Peyer's patch (tissue), 4 donors: ENCODE results near the gene TBXAS1.

Experiments used
- POLR2A ChIP-seq, 2 donors: fragments of 450-650 bp; IDR thresholded peaks; one replicate each; pipeline ENCODE4 v1.5.1; 2017; ENCODE audit warnings: antibody characterized with exemption in 2 of 2, mild to moderate bottlenecking in 2 of 2, moderate library complexity in 2 of 2
- TF ChIP-seq, protein P1 (sequence below), 6 experiments: fragments of 450-650 bp in 4 of 6; fragments of 200-600 bp in 2 of 6; sonication (generic) in 1 of 6; IDR thresholded peaks; one replicate each; pipeline ENCODE4 v1.5.1; 2017 to 2019; ENCODE audit warnings: antibody characterized with exemption in 6 of 6, mild to moderate bottlenecking in 3 of 6, moderate library complexity in 1 of 6

DNA sequence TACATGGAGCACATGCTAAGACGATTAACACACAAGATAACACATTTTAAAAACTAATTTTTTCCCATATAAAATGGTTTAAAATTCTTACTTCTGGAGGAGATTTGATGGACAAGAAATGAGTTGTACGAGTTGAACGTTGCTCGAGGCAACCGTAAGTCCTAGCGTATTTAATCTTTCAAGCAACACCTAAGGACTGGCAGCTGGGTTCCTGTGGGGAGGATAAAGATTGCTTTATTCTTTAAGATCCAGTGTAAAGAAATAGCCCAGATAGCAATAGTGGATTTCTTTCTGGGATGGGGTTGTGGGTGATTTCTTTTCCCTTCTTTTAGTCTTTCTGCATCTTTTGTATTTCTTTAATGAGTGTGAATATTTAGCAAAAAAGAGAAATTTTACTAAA lies 9.8 kb downstream of the TBXAS1 start:
- TF ChIP-seq, protein P1, sequence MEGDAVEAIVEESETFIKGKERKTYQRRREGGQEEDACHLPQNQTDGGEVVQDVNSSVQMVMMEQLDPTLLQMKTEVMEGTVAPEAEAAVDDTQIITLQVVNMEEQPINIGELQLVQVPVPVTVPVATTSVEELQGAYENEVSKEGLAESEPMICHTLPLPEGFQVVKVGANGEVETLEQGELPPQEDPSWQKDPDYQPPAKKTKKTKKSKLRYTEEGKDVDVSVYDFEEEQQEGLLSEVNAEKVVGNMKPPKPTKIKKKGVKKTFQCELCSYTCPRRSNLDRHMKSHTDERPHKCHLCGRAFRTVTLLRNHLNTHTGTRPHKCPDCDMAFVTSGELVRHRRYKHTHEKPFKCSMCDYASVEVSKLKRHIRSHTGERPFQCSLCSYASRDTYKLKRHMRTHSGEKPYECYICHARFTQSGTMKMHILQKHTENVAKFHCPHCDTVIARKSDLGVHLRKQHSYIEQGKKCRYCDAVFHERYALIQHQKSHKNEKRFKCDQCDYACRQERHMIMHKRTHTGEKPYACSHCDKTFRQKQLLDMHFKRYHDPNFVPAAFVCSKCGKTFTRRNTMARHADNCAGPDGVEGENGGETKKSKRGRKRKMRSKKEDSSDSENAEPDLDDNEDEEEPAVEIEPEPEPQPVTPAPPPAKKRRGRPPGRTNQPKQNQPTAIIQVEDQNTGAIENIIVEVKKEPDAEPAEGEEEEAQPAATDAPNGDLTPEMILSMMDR (IDR thresholded peaks at IDR 0.05): no peak
- TF ChIP-seq POLR2A (IDR thresholded peaks at IDR 0.05): no peak
